Activated naive CD4-positive, alpha-beta T cell treated with Interleukin-2 at 50 U/mL for 16 hours (primary cell): ENCODE results near the gene HBE1.
"Not testable (repeated sequence)": the region's sequence is repeated elsewhere in the genome, so short reads cannot be mapped to it uniquely, and the experiment has no call there.

Experiments
- DNase-seq: peaks from one replicate; pipeline ENCODE4 v3.0.0-alpha.2; 2020

The HBE1 gene

GRCh38 chr11:5269715-5270147 is at the start of gene HBE1:
Gene HBE1 (minus strand): TSS chr11:5269945. CDS start chr11:5269890, 55 bp downstream.
- no peak for DNase-seq

- DNase-seq, result no peak
Observed at GRCh38 chr11:5317292-5317691, 47.5 kb upstream of the HBE1 start.

GRCh38 chr11:5313326-5314023 is 43.7 kb upstream of the HBE1 start:
- not testable (repeated sequence) for DNase-seq

- DNase-seq, result no peak
Observed at GRCh38 chr11:5310423-5310822, 40.7 kb upstream of the HBE1 start.

GRCh38 chr11:5307256-5308019 is 37.7 kb upstream of the HBE1 start:
- DNase-seq, result no peak

GRCh38 chr11:5304046-5304445 is 34.3 kb upstream of the HBE1 start:
- no peak for DNase-seq

GRCh38 chr11:5303626-5304025 is 33.9 kb upstream of the HBE1 start:
- DNase-seq, result no peak

- DNase-seq, result no peak
Observed at GRCh38 chr11:5301846-5302245, 32.1 kb upstream of the HBE1 start, which contains the start of gene OR51B4. Gene OR51B4 (minus strand): TSS chr11:5301946. CDS start chr11:5301946, 0 bp downstream.

- DNase-seq, result no peak
Observed at GRCh38 chr11:5300251-5300650, 30.5 kb upstream of the HBE1 start.

GRCh38 chr11:5298451-5298850 is 28.7 kb upstream of the HBE1 start:
- no peak for DNase-seq

- no peak for DNase-seq
Observed at GRCh38 chr11:5297721-5298323, 28.1 kb upstream of the HBE1 start.

GRCh38 chr11:5294342-5294995 is 24.7 kb upstream of the HBE1 start:
- not testable (repeated sequence) for DNase-seq

GRCh38 chr11:5293028-5293427 is 23.3 kb upstream of the HBE1 start:
- DNase-seq, result no peak

- no peak for DNase-seq
Observed at GRCh38 chr11:5291207-5291838, 21.6 kb upstream of the HBE1 start.

GRCh38 chr11:5290106-5290505 is 20.4 kb upstream of the HBE1 start:
- DNase-seq, result no peak

GRCh38 chr11:5289696-5290095 is 20.0 kb upstream of the HBE1 start:
- no peak for DNase-seq

GRCh38 chr11:5288906-5289550 is 19.3 kb upstream of the HBE1 start:
- DNase-seq, result no peak

- no peak for DNase-seq
Observed at GRCh38 chr11:5288108-5288905, 18.6 kb upstream of the HBE1 start.

GRCh38 chr11:5286901-5287300 is 17.2 kb upstream of the HBE1 start:
- no peak for DNase-seq

- DNase-seq, result no peak
Observed at GRCh38 chr11:5286351-5286750, 16.6 kb upstream of the HBE1 start.

- no peak for DNase-seq
Observed at GRCh38 chr11:5285703-5286340, 16.1 kb upstream of the HBE1 start.
